Umbilical cord (tissue), 2 donors: ENCODE results near the gene SLC14A1. TPM values are rescaled to one million over a fixed set of nuclear protein-coding genes. Genes with fewer than 3 reads are reported as not detected.

Experiments
- DNase-seq: peaks from one replicate; pipeline ENCODE4 v3.0.0-alpha.2; 2015; ENCODE audit warnings: low spot score
- total RNA-seq: library from RNA; depleted of rRNA; stranded (reverse); fragments of >200 nt; gene quantifications from one replicate; pipeline ENCODE4 v1.2.3, GENCODE V29; 2014; ENCODE audit warnings: low replicate concordance; ENCODE audit not compliant: insufficient read depth

SLC14A1 gene
- total RNA-seq, 1 donor from 2014 or later = 15.2 TPM

GRCh38 chr18:45801416-45802004 lies 77.5 kb downstream of the SLC14A1 start:
- no peak for DNase-seq

Other genes starting within 250 kb of the SLC14A1 start
- 0.24 TPM for gene SLC14A2, start 108.7 kb upstream of the SLC14A1 start, total RNA-seq
- gene SIGLEC15, start 101.5 kb downstream of the SLC14A1 start, total RNA-seq = 1.2 TPM
- 23.8 TPM for gene EPG5, start 243.1 kb downstream of the SLC14A1 start, total RNA-seq